HG03520 (cell line): ENCODE data around the gene SPON1.

Experiments used
- ATAC-seq: cut with Tn5 transposase; IDR thresholded peaks from one replicate; pipeline ENCODE4 v1.9.1; 2021; ENCODE audit warnings: mild to moderate bottlenecking, moderate library complexity; ENCODE audit not compliant: unreplicated experiment

Gene SPON1

GRCh38 chr11:14179116-14179820 is 216.7 kb downstream of the SPON1 start:
- ATAC-seq = no peak

- no peak for ATAC-seq
These were observed 218.6 kb downstream of the SPON1 start for GRCh38 chr11:14181121-14181520.

GRCh38 chr11:14182833-14183364 is 220.4 kb downstream of the SPON1 start:
- no peak for ATAC-seq

- no peak for ATAC-seq
These were observed 221.8 kb downstream of the SPON1 start for GRCh38 chr11:14184028-14184940.

- no peak for ATAC-seq
These were observed 222.9 kb downstream of the SPON1 start for GRCh38 chr11:14185461-14185860.

GRCh38 chr11:14186046-14186775 is 223.7 kb downstream of the SPON1 start:
- ATAC-seq = no peak

GRCh38 chr11:14189874-14190273 is 227.4 kb downstream of the SPON1 start:
- no peak for ATAC-seq

GRCh38 chr11:14190992-14191778 is 228.7 kb downstream of the SPON1 start:
- ATAC-seq = no peak

- no peak for ATAC-seq
These were observed 231.1 kb downstream of the SPON1 start for GRCh38 chr11:14193644-14194043.

- ATAC-seq = no peak
These were observed 240.0 kb downstream of the SPON1 start for GRCh38 chr11:14202251-14203196.

- no peak for ATAC-seq
These were observed 240.8 kb downstream of the SPON1 start for GRCh38 chr11:14203321-14203720.

- no peak for ATAC-seq
These were observed 250.5 kb downstream of the SPON1 start for GRCh38 chr11:14212986-14213385.

GRCh38 chr11:14218728-14219127 is 256.2 kb downstream of the SPON1 start:
- ATAC-seq = no peak

GRCh38 chr11:14223636-14224288 is 261.2 kb downstream of the SPON1 start:
- no peak for ATAC-seq

GRCh38 chr11:14224395-14224794 is 261.9 kb downstream of the SPON1 start:
- ATAC-seq = no peak

- no peak for ATAC-seq
These were observed 263.1 kb downstream of the SPON1 start for GRCh38 chr11:14225666-14226065.

GRCh38 chr11:14228356-14228755 is 265.8 kb downstream of the SPON1 start:
- ATAC-seq = no peak

GRCh38 chr11:14229472-14229871 is 266.9 kb downstream of the SPON1 start:
- no peak for ATAC-seq

GRCh38 chr11:14230407-14230806 is 267.9 kb downstream of the SPON1 start:
- ATAC-seq = no peak
